Sigmoid colon (tissue), 7 donors: ENCODE data around the gene BRD9. TPM values are rescaled to one million over a fixed set of nuclear protein-coding genes. Genes with fewer than 3 reads are reported as not detected.
"Not testable (repeated sequence)": the region's sequence is repeated elsewhere in the genome, so short reads cannot be mapped to it uniquely, and the experiment has no call there.

Source experiments
- DNase-seq: peaks from one replicate; pipeline ENCODE4 v3.0.0-alpha.2; 2019
- H3K27ac ChIP-seq, 4 donors: fragments of 200-600 bp; sonication (generic); one replicate each; pipeline ENCODE4 v1.5.1; 2016 to 2019; ENCODE audit warnings: mild to moderate bottlenecking in 1 of 4
- H3K27me3 ChIP-seq, 3 donors: fragments of 200-600 bp; sonication (generic); one replicate each; pipeline ENCODE4 v1.5.1; 2019; ENCODE audit warnings: mild to moderate bottlenecking in 1 of 3
- H3K36me3 ChIP-seq, 4 donors: fragments of 200-600 bp; sonication (generic); one replicate each; pipeline ENCODE4 v1.5.1; 2016 to 2019
- H3K4me1 ChIP-seq, 4 donors: fragments of 200-600 bp; sonication (generic); one replicate each; pipeline ENCODE4 v1.5.1; 2017 to 2019
- H3K4me3 ChIP-seq, 4 donors: fragments of 200-600 bp; sonication (generic); one replicate each; pipeline ENCODE4 v1.5.1; 2017 to 2019; ENCODE audit warnings: mild to moderate bottlenecking in 2 of 4, moderate library complexity in 1 of 4
- H3K9me3 ChIP-seq, 4 donors: fragments of 200-600 bp in 3 of 4; sonication (generic) in 3 of 4; one replicate each; pipeline versions ENCODE4 v1.5.1 to v1.6.1; 2013 to 2019
- CTCF ChIP-seq, 4 experiments: fragments of 450-650 bp in 3 of 4; fragments of 200-600 bp in 1 of 4; IDR thresholded peaks; one replicate each; pipeline ENCODE4 v1.5.1; 2016 to 2019; ENCODE audit warnings: antibody characterized with exemption in 4 of 4, mild to moderate bottlenecking in 3 of 4, moderate library complexity in 2 of 4
- EP300 ChIP-seq, 4 donors: sonication (generic); formaldehyde crosslinking; IDR thresholded peaks; one replicate each; pipeline ENCODE4 v1.6.1; 2017; ENCODE audit warnings: antibody characterized with exemption in 4 of 4
- POLR2A ChIP-seq, 2 donors: fragments of 450-650 bp; IDR thresholded peaks; one replicate each; pipeline ENCODE4 v1.6.1; 2016; ENCODE audit warnings: antibody characterized with exemption in 2 of 2, mild to moderate bottlenecking in 2 of 2, moderate library complexity in 2 of 2
- POLR2AphosphoS5 ChIP-seq, 4 donors: sonication (generic); formaldehyde crosslinking; IDR thresholded peaks; one replicate each; pipeline ENCODE4 v1.6.1; 2017; ENCODE audit warnings: antibody characterized with exemption in 4 of 4
- WGBS, 2 donors: extraction: QIAGEN DNeasy Blood & Tissue Kit; methylation state at CpG; one replicate each; pipeline ENCODE4 v1.1.7; 2013; 5-methylcytosine and 5-hydroxymethylcytosine counted together
- intact Hi-C: fragments of 100-400 bp; cut with DNase I; formaldehyde crosslinking; loops from one replicate; pipeline ENCODE4 v1.15.1; 2023
- polyA plus RNA-seq, 3 donors: library from polyadenylated mRNA; stranded (reverse); fragments of 200-250 nt; gene quantifications; one replicate each; pipeline ENCODE4 v1.2.3, GENCODE V29; 2013
- total RNA-seq, 4 donors: library from RNA; depleted of rRNA; stranded (reverse); fragments of >200 nt; gene quantifications; one replicate each; pipeline ENCODE4 v1.1.0, GENCODE V29; 2016
- donor health status: healthy with polysubstance abuse.
- donor health status: Bipolar disorder and iron deficiency.
- donor health status: healthy.

BRD9 gene
- total and polyA plus RNA-seq, 7 donors = 12.9 to 38.8 (median 22.4) TPM

- DNase-seq = peak; percentile 53
- TF ChIP-seq POLR2A (IDR thresholded peaks at IDR 0.05) = no peak
- no peak for TF ChIP-seq POLR2AphosphoS5 (IDR thresholded peaks at IDR 0.05)
- no peak for TF ChIP-seq EP300 (IDR thresholded peaks at IDR 0.05)
- TF ChIP-seq CTCF (IDR thresholded peaks at IDR 0.05) = no peak
- no peaks in the 10 kb centered on the region for H3K9me3 ChIP-seq
- peaks cover 42 to 80% (median 62%) of the 10 kb centered on the region in 4 donors for H3K36me3 ChIP-seq
- H3K4me3 ChIP-seq = no peak overlapping the region
- WGBS, 2 donors = 96 to 97% methylated on average over 12 of the region's 12 CpGs
- no peaks in the 10 kb centered on the region for H3K4me1 ChIP-seq
- H3K27me3 ChIP-seq = no peaks in the 10 kb centered on the region
- H3K27ac ChIP-seq = no peak overlapping the region
- intact Hi-C loops = no loop called here
These were observed 11.1 kb downstream of the BRD9 start for GRCh38 chr5:881551-881935.

- no peaks in the 10 kb centered on the region for H3K4me1 ChIP-seq
- intact Hi-C loops = no loop called here
These were observed 11.6 kb downstream of the BRD9 start for GRCh38 chr5:880816-881550.

GRCh38 chr5:878677-879076 lies 13.9 kb downstream of the BRD9 start:
- peaks cover 25 to 79% (median 51%) of the 10 kb centered on the region in 4 donors for H3K36me3 ChIP-seq
- WGBS, 2 donors = no CpG with 5 or more reads among the region's 8 CpGs

More at GRCh38 chr5:880816-881550, 11.6 kb downstream of the BRD9 start:
- Histone ChIP-seq H3K36me3 (peaks cover 36 to 80% (median 61%) of the 10 kb centered on the region in 4 donors), H3K27me3 (no peaks in the 10 kb centered on the region), H3K4me3 (no peak overlapping the region), H3K9me3 (no peaks in the 10 kb centered on the region), H3K27ac (no peak overlapping the region)
- 95 to 97% methylated on average over 35 of the region's 35 CpGs for WGBS, 2 donors
- peak; percentile 40 for DNase-seq
- no peak for TF ChIP-seq EP300 (IDR thresholded peaks at IDR 0.05)
- TF ChIP-seq POLR2AphosphoS5 (IDR thresholded peaks at IDR 0.05) = no peak
- TF ChIP-seq CTCF (IDR thresholded peaks at IDR 0.05) = no peak
- TF ChIP-seq POLR2A (IDR thresholded peaks at IDR 0.05) = no peak

GRCh38 chr5:878125-878524 lies 14.5 kb downstream of the BRD9 start:
- Histone ChIP-seq H3K36me3 (peaks cover 20 to 79% (median 48%) of the 10 kb centered on the region in 4 donors), H3K27me3 (no peaks in the 10 kb centered on the region), H3K4me1 (no peaks in the 10 kb centered on the region), H3K9me3 (no peaks in the 10 kb centered on the region), H3K27ac (no peak overlapping the region), H3K4me3 (no peak overlapping the region)
- no peak for DNase-seq
- TF ChIP-seq CTCF (IDR thresholded peaks at IDR 0.05) (no peak), POLR2AphosphoS5 (IDR thresholded peaks at IDR 0.05) (no peak), EP300 (IDR thresholded peaks at IDR 0.05) (no peak)
- WGBS, 2 donors = 96 to 97% methylated on average over 15 of the region's 15 CpGs
- intact Hi-C loops = no loop called here

More at GRCh38 chr5:878677-879076, 13.9 kb downstream of the BRD9 start:
- intact Hi-C loops, H3K27me3 ChIP-seq, H3K27ac ChIP-seq, DNase-seq, H3K9me3 ChIP-seq, H3K4me1 ChIP-seq, H3K4me3 ChIP-seq: not testable (repeated sequence)

GRCh38 chr5:876398-877365 lies 15.9 kb downstream of the BRD9 start:
- Histone ChIP-seq H3K36me3 (peaks cover 16 to 79% (median 50%) of the 10 kb centered on the region in 4 donors), H3K4me3 (no peak overlapping the region), H3K27me3 (no peaks in the 10 kb centered on the region), H3K4me1 (no peaks in the 10 kb centered on the region), H3K9me3 (no peaks in the 10 kb centered on the region), H3K27ac (no peak overlapping the region)
- no peak for DNase-seq
- TF ChIP-seq POLR2AphosphoS5 (IDR thresholded peaks at IDR 0.05) (no peak), EP300 (IDR thresholded peaks at IDR 0.05) (no peak), POLR2A (IDR thresholded peaks at IDR 0.05) (no peak), CTCF (IDR thresholded peaks at IDR 0.05) (no peak)
- WGBS, 2 donors = 94 to 95% methylated on average over 28 of the region's 28 CpGs
- intact Hi-C loops = no loop called here
